IMR-90 (cell line): ENCODE data around the gene KDM6B. TPM values are rescaled to one million over a fixed set of nuclear protein-coding genes. Genes with fewer than 3 reads are reported as not detected.

ENCODE experiments used
- ATAC-seq: fragments of 200-7000 bp; cut with Tn5 transposase; 2 replicates; pipeline ENCODE4 v1.9.1; 2020; ENCODE audit warnings: low read depth, mild to moderate bottlenecking, moderate library complexity
- BruUV-seq: library from RNA; stranded (reverse); fragments of 400-500 nt; replicated peaks from 2 replicates; lab custom pipeline; 2021; lab: Mats Ljungman, UMichigan
- CTCF ChIA-PET: fragments of 300-600 bp; formaldehyde crosslinking; extraction: SDS; loops from one replicate; lab custom pipeline; 2021; ENCODE audit warnings: antibody characterized with exemption; lab: Yijun Ruan, JAX
- POLR2A ChIA-PET: fragments of 300-600 bp; sonication (Branson Sonifier 250); formaldehyde crosslinking; loops from one replicate; lab custom pipeline; 2022; ENCODE audit warnings: antibody characterized with exemption; ENCODE audit not compliant: unreplicated experiment; lab: Charles Lee
- DNase-seq: peaks from one replicate; pipeline ENCODE4 v3.0.0; 2013
- H2AFZ ChIP-seq: replicated peaks from 2 replicates; pipeline ENCODE3; 2013; ENCODE audit warnings: low read length, mild to moderate bottlenecking; ENCODE audit not compliant: poor library complexity
- H2AK5ac ChIP-seq: 2 replicates; pipeline ENCODE4 v1.6.1; 2013; ENCODE audit warnings: low read depth, low read length, inconsistent platforms
- H2AK9ac ChIP-seq: replicated peaks from 2 replicates; pipeline ENCODE3; 2013; ENCODE audit warnings: mild to moderate bottlenecking, low read depth, low read length, moderate library complexity; ENCODE audit not compliant: poor library complexity
- H2BK120ac ChIP-seq: 2 replicates; pipeline ENCODE4 v1.6.1; 2013; ENCODE audit warnings: low read depth, low read length, inconsistent platforms
- H2BK15ac ChIP-seq: 3 replicates; pipeline ENCODE4 v1.6.1; 2013; ENCODE audit warnings: low read depth, low read length, inconsistent platforms
- H2BK20ac ChIP-seq: 2 replicates; pipeline ENCODE4 v1.6.1; 2013; ENCODE audit warnings: low read depth, mild to moderate bottlenecking, inconsistent platforms, low read length, moderate library complexity
- H2BK5ac ChIP-seq: 2 replicates; pipeline ENCODE4 v1.6.1; 2013; ENCODE audit warnings: mild to moderate bottlenecking, low read depth, low read length, inconsistent platforms; ENCODE audit not compliant: poor library complexity, severe bottlenecking
- H3K14ac ChIP-seq: replicated peaks from 2 replicates; pipeline ENCODE4 v1.6.1; 2013; ENCODE audit warnings: low read depth, low read length, inconsistent platforms
- H3K18ac ChIP-seq: 2 replicates; pipeline ENCODE4 v1.6.1; 2013; ENCODE audit warnings: low read depth, low read length, control low read depth
- H3K23ac ChIP-seq: 2 replicates; pipeline ENCODE4 v1.6.1; 2013; ENCODE audit warnings: low read depth, low read length, inconsistent platforms
- H3K27ac ChIP-seq: 2 replicates; pipeline ENCODE4 v1.5.1; 2013; ENCODE audit warnings: mild to moderate bottlenecking, control low read depth, low read length; ENCODE audit not compliant: insufficient read depth
- H3K27me3 ChIP-seq: 2 replicates; pipeline ENCODE4 v1.6.1; 2013; ENCODE audit warnings: low read length; ENCODE audit not compliant: control insufficient read depth, insufficient read depth
- H3K36me3 ChIP-seq: 2 replicates; pipeline ENCODE4 v1.6.1; 2013; ENCODE audit warnings: low read length, mixed read lengths; ENCODE audit not compliant: control insufficient read depth, insufficient read depth
- H3K4ac ChIP-seq: 2 replicates; pipeline ENCODE4 v1.6.1; 2013; ENCODE audit warnings: low read depth, low read length, inconsistent platforms
- H3K4me1 ChIP-seq: 2 replicates; pipeline ENCODE4 v1.6.1; 2013; ENCODE audit warnings: low read length, mixed read lengths; ENCODE audit not compliant: control insufficient read depth, insufficient read depth
- H3K4me2 ChIP-seq: 2 replicates; pipeline ENCODE4 v1.6.1; 2013; ENCODE audit warnings: low read depth, mild to moderate bottlenecking, control low read depth, low read length, moderate library complexity
- H3K4me3 ChIP-seq: 2 replicates; pipeline ENCODE4 v1.5.1; 2013; ENCODE audit warnings: low read depth, mild to moderate bottlenecking, control low read depth, low read length, moderate library complexity; ENCODE audit not compliant: insufficient read depth
- H3K56ac ChIP-seq: 2 replicates; pipeline ENCODE4 v1.6.1; 2013; ENCODE audit warnings: low read length, inconsistent platforms; ENCODE audit not compliant: insufficient read depth; ENCODE audit errors: extremely low read depth
- H3K79me1 ChIP-seq, 2 experiments: 2 replicates each; pipeline ENCODE4 v1.6.1; 2013; ENCODE audit warnings: low read length in 2 of 2, inconsistent platforms in 1 of 2, low read depth in 1 of 2
- H3K9ac ChIP-seq: 2 replicates; pipeline ENCODE4 v1.6.1; 2013; ENCODE audit warnings: low read depth, low read length, control low read depth
- H3K9me1 ChIP-seq: 2 replicates; pipeline ENCODE4 v1.6.1; 2013; ENCODE audit warnings: low read length, inconsistent platforms; ENCODE audit not compliant: insufficient read depth
- H3K9me3 ChIP-seq: 2 replicates; pipeline ENCODE4 v1.6.1; 2013; ENCODE audit warnings: low read length; ENCODE audit not compliant: control insufficient read depth, insufficient read depth
- H4K20me1 ChIP-seq: 2 replicates; pipeline ENCODE4 v1.6.1; 2013; ENCODE audit warnings: low read length, inconsistent platforms; ENCODE audit not compliant: insufficient read depth
- H4K5ac ChIP-seq: 2 replicates; pipeline ENCODE4 v1.6.1; 2013; ENCODE audit warnings: mild to moderate bottlenecking, low read depth, low read length, control low read depth
- H4K8ac ChIP-seq, 2 experiments: 2 replicates each; pipeline ENCODE4 v1.6.1; 2013; ENCODE audit warnings: low read depth in 2 of 2, low read length in 2 of 2, control low read depth in 1 of 2, inconsistent platforms in 1 of 2
- H4K91ac ChIP-seq: 2 replicates; pipeline ENCODE4 v1.6.1; 2013; ENCODE audit warnings: low read depth, low read length, inconsistent platforms; ENCODE audit not compliant: insufficient read depth
- BHLHE40 ChIP-seq: fragments of 150-350 bp; IDR thresholded peaks from 2 replicates; pipeline ENCODE4 v1.6.1; 2016; ENCODE audit warnings: mild to moderate bottlenecking, low read depth, low read length
- CEBPB ChIP-seq: IDR thresholded peaks from 2 replicates; pipeline ENCODE4 v1.6.1; 2012; ENCODE audit warnings: low read depth, low read length, improper control_type of control experiment
- CHD1 ChIP-seq: IDR thresholded peaks from 2 replicates; pipeline ENCODE4 v1.6.1; 2012; ENCODE audit warnings: low read depth, low read length, improper control_type of control experiment
- ELK1 ChIP-seq: fragments of 150-350 bp; IDR thresholded peaks from 2 replicates; pipeline ENCODE4 v1.6.1; 2016; ENCODE audit warnings: low read depth, mild to moderate bottlenecking, low read length, moderate library complexity, borderline replicate concordance
- FOS ChIP-seq: fragments of 150-350 bp; IDR thresholded peaks from 2 replicates; pipeline ENCODE4 v1.6.1; 2016; ENCODE audit warnings: low read depth, low read length
- MAFK ChIP-seq: IDR thresholded peaks from 2 replicates; pipeline ENCODE4 v1.6.1; 2012; ENCODE audit warnings: low read depth, low read length, improper control_type of control experiment
- MAZ ChIP-seq: IDR thresholded peaks from 2 replicates; pipeline ENCODE4 v1.6.1; 2012; ENCODE audit warnings: low read depth, mild to moderate bottlenecking, low read length, improper control_type of control experiment, moderate library complexity, borderline replicate concordance
- MXI1 ChIP-seq: IDR thresholded peaks from 2 replicates; pipeline ENCODE4 v1.6.1; 2012; ENCODE audit warnings: low read depth, mild to moderate bottlenecking, low read length, moderate library complexity, borderline replicate concordance
- NFE2L2 ChIP-seq: fragments of 150-350 bp; IDR thresholded peaks from 2 replicates; pipeline ENCODE4 v1.6.1; 2016; ENCODE audit warnings: low read depth, mild to moderate bottlenecking, low read length
- POLR2A ChIP-seq: IDR thresholded peaks from 2 replicates; pipeline ENCODE4 v1.6.1; 2012; ENCODE audit warnings: mild to moderate bottlenecking, low read depth, low read length
- RAD21 ChIP-seq: IDR thresholded peaks from 2 replicates; pipeline ENCODE4 v1.6.1; 2012; ENCODE audit warnings: low read length, improper control_type of control experiment
- RCOR1 ChIP-seq: IDR thresholded peaks from 2 replicates; pipeline ENCODE4 v1.6.1; 2012; ENCODE audit warnings: mild to moderate bottlenecking, low read length, improper control_type of control experiment; ENCODE audit not compliant: insufficient replicate concordance
- RFX5 ChIP-seq: IDR thresholded peaks from 2 replicates; pipeline ENCODE4 v1.8.0; 2012; ENCODE audit warnings: low read depth, mild to moderate bottlenecking, low read length, moderate library complexity
- SMC3 ChIP-seq: fragments of 150-350 bp; IDR thresholded peaks from 2 replicates; pipeline ENCODE4 v1.6.1; 2016; ENCODE audit warnings: low read depth, mild to moderate bottlenecking, antibody characterized with exemption, low read length, moderate library complexity
- USF2 ChIP-seq: fragments of 150-350 bp; IDR thresholded peaks from 2 replicates; pipeline ENCODE4 v1.6.1; 2017; ENCODE audit warnings: mild to moderate bottlenecking, antibody characterized with exemption, low read length, low read depth
- WGBS, 2 experiments: methylation state at CpG; one replicate each; pipeline versions ENCODE4 v1.1.5 to v1.1.7; 2013; ENCODE audit warnings: missing lambda C conversion rate in 2 of 2; ENCODE audit not compliant: insufficient read length in 1 of 2; ENCODE audit errors: extremely low coverage in 2 of 2; 5-methylcytosine and 5-hydroxymethylcytosine counted together
- dilution Hi-C: fragments of 300-500 bp; cut with HindIII; formaldehyde crosslinking; loops from one replicate; pipeline ENCODE4 v1.14.3; 2018; ENCODE audit warnings: low sequenced_read_pairs; ENCODE audit not compliant: unreplicated experiment
- in situ Hi-C: fragments of 300-500 bp; cut with MboI; formaldehyde crosslinking; loops from 3 replicates; pipeline ENCODE4 v1.14.3; 2019; ENCODE audit warnings: low sequenced_read_pairs, inconsistent platforms, mixed read lengths
- intact Hi-C: fragments of 100-400 bp; cut with micrococcal nuclease; formaldehyde crosslinking; loops from 2 replicates; pipeline ENCODE4 v1.10.0; 2022
- polyA plus RNA-seq, 3 experiments: library from polyadenylated mRNA; depleted of rRNA; stranded (reverse); fragments of >200 nt; gene quantifications; 2 replicates each; pipeline ENCODE4 v1.2.3, GENCODE V29; 2012; ENCODE audit warnings: low replicate concordance in 1 of 3
- total RNA-seq: library from RNA; depleted of rRNA; stranded (reverse); fragments of >200 nt; gene quantifications from 2 replicates; pipeline ENCODE4 v1.2.3, GENCODE V29; 2012

KDM6B gene
- total and polyA plus RNA-seq, 2 of the 4 experiments (the other 2 are of a cell fraction): 0.72 to 3.5 TPM

GRCh38 chr17:7852919-7853690 lies 19.1 kb downstream of the KDM6B start:
- no peak overlapping the region for H2AK5ac ChIP-seq
- no TSS peak for BruUV-seq
- H3K27ac ChIP-seq: no peak overlapping the region
- no peak for ATAC-seq
- H2BK5ac ChIP-seq: no peak overlapping the region
- no peaks in the 10 kb centered on the region for H3K9me1 ChIP-seq
- H4K8ac ChIP-seq: no peak overlapping the region
- H3K27me3 ChIP-seq: no peaks in the 10 kb centered on the region
- TF ChIP-seq RFX5 (no peak), CHD1 (no peak), MAFK (no peak), USF2 (no peak), NFE2L2 (no peak), MAZ (no peak), POLR2A (no peak), SMC3 (no peak), RCOR1 (no peak), RAD21 (no peak), BHLHE40 (no peak), ELK1 (no peak), FOS (no peak), CEBPB (no peak), MXI1 (no peak)
- dilution Hi-C loops (no loop called here), in situ Hi-C loops (no loop called here), intact Hi-C loops (no loop called here)
- H4K5ac ChIP-seq: no peak overlapping the region
- no peaks in the 10 kb centered on the region for H3K9me3 ChIP-seq
- H3K9ac ChIP-seq: no peak overlapping the region
- no peak overlapping the region for H2AFZ ChIP-seq
- no peak overlapping the region for H3K18ac ChIP-seq
- ChIA-PET CTCF (interaction anchor here (0.6 kb wide), 1 partner anchor 94 kb away, joined by 3 read pairs; no protein-coding TSS in a partner anchor), POLR2A (no interaction called here)
- no peak overlapping the region for H3K56ac ChIP-seq
- H3K36me3 ChIP-seq: peaks cover 53% of the 10 kb centered on the region
- peak overlapping the region; percentile 63 for H2AK9ac ChIP-seq
- no peak overlapping the region for H4K91ac ChIP-seq
- peaks cover 15% of the 10 kb centered on the region for H3K4me1 ChIP-seq
- no peak overlapping the region for H3K23ac ChIP-seq
- no peak overlapping the region for H2BK20ac ChIP-seq
- WGBS, 2 experiments: 81% methylated on average over 12 of the region's 51 CpGs; no CpG with 5 or more reads in 1 of the 2 experiments
- H2BK15ac ChIP-seq: no peak overlapping the region
- no peak overlapping the region for H3K14ac ChIP-seq
- peaks cover 27% of the 10 kb centered on the region; the same call in 1 of the 2 replicates for H4K20me1 ChIP-seq
- no peak overlapping the region for H3K4me2 ChIP-seq
- no peak overlapping the region for H3K4me3 ChIP-seq
- H3K4ac ChIP-seq: no peak overlapping the region
- no peak overlapping the region for H2BK120ac ChIP-seq
- H3K79me1 ChIP-seq: peaks cover 14 to 42% of the 10 kb centered on the region in 2 experiments
- DNase-seq: no peak
